ENCODE measurements around the gene VPS50. TPM values are rescaled to one million over a fixed set of nuclear protein-coding genes. Genes with fewer than 3 reads are reported as not detected.

Gene VPS50
- total RNA-seq, 3 donors from 2014 or later: 12.4 to 14.1 (median 13.6) TPM

DNA sequence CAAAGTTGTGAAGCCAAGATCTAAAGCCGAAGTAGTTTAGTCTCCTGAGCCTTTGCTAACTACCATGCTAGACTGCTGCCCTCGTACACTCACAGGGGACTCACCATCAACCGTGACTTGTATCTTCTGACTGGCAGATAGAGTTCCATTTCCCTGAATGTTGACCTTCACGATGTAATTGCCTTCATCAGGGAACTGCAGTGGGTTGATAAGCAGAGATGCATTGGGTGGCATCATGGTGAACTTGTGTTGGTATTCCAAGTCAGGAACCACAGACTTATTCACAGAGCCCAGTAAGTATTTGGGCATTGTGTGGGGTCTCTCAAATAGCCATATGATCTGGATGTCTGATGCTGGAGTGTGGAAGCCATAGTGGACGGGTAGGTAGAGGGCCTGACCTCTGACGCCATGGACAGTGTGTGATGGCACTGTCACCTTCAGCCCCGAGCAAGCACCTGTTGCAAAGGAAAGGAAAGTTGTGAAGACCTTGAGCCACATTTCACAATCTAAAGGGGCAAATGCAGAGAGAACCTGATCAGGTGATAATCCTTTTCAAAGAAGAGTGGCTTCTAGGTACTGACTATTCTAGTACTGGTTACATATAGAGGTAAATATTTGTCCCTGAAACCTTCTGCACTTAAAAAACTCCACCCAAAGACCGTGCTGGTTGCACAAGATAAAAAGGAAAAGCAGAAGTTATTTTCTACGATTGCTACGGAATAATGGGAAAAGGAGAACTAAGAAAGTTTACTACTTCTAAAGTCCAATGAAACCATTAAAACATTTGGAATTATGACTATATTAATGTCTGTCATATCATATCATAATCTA is 13.0 kb upstream of the VPS50 start:
- no peaks in the 10 kb centered on the region for H3K4me1 Mint-ChIP-seq (ENCODE audit: low read depth)
- peaks cover 27% of the 10 kb centered on the region for H3K27me3 Mint-ChIP-seq (ENCODE audit: low read depth)
- no peak for DNase-seq
- ATAC-seq: no peak
- no peaks in the 10 kb centered on the region for H3K9me3 Mint-ChIP-seq
- H3K36me3 Mint-ChIP-seq (ENCODE audit: insufficient read depth): no peaks in the 10 kb centered on the region
- no peak overlapping the region for H3K4me3 Mint-ChIP-seq

DNA sequence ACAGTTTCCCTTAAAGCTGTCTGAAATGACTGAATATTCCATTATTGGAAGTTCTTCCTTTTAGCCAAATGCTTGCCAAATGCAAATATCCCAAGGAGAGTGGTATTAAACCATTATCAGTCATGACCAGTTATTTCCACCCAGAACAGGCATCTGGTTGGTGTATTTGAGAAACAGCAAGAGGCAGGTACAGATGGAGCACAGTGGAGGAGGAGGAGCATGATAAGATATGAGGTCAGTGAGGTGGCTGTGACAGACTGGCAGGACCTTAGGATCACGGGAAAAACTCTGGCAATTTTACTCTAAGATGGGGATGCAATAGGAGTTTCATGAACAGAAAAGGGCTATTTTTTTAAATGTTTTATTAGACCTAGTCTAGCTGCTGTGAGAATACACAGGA is 12.3 kb upstream of the VPS50 start:
- Mint-ChIP-seq H3K36me3 (ENCODE audit: insufficient read depth) (no peaks in the 10 kb centered on the region), H3K27me3 (ENCODE audit: low read depth) (peaks cover 24% of the 10 kb centered on the region), H3K9me3 (no peaks in the 10 kb centered on the region), H3K4me3 (no peak overlapping the region), H3K4me1 (ENCODE audit: low read depth) (no peaks in the 10 kb centered on the region)
- ATAC-seq: no peak
- DNase-seq: no peak

DNA sequence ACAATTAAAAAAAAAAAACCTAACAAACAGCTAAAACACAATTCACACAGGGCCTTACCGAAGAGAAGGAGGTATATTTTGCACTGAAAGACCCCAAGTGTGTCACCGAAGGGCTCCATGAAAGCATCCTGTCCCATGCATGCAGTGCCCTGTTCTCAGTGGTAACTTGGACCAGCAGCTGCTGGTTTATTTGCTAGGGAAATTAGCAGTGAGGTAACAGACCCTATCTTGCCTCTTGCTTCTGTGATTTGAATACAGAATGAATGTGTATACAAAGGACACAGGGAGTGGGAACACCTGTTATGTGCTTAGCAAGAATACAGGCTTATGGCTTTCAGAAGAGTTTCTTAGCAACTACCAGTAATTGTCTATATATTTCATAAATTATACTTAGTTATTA is 5.9 kb upstream of the VPS50 start, which contains the start of gene HEPACAM2:
Gene HEPACAM2 (minus strand): TSS at position 160 of the 400 bp plus-strand sequence.
- Mint-ChIP-seq H3K36me3 (ENCODE audit: insufficient read depth) (no peaks in the 10 kb centered on the region), H3K9me3 (no peaks in the 10 kb centered on the region), H3K27me3 (ENCODE audit: low read depth) (no peaks in the 10 kb centered on the region)

DNA sequence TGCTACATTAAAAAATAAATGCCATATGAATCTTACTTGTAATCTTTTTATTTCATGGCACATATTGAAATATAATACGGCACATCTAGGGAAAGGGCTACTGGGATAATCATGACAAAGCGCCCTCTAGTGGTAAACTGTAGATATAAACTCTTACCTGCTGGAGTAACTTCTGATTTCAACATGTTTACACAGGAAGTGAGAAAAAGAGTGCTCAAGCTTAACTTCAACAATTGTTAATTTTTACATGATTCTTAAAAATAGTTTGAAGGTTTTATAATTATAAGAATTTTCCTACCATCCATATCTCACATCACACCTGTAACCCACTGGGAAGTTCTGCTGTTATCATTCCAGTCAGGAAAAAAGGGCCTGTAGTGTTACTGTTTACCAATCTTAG is 3.9 kb upstream of the VPS50 start:
- Mint-ChIP-seq H3K9me3 (no peaks in the 10 kb centered on the region), H3K27me3 (ENCODE audit: low read depth) (no peaks in the 10 kb centered on the region), H3K4me3 (no peak overlapping the region), H3K36me3 (ENCODE audit: insufficient read depth) (no peaks in the 10 kb centered on the region), H3K4me1 (ENCODE audit: low read depth) (peaks cover 12% of the 10 kb centered on the region)
- DNase-seq (no peak), ATAC-seq (no peak)

More for the DNA sequence above, 5.9 kb upstream of the VPS50 start, which contains the start of gene HEPACAM2:
- ATAC-seq: no peak
- DNase-seq: no peak
- Mint-ChIP-seq H3K4me3 (no peak within 1 kb of the TSS), H3K4me1 (ENCODE audit: low read depth) (peaks cover 6% of the 10 kb centered on the region)

DNA sequence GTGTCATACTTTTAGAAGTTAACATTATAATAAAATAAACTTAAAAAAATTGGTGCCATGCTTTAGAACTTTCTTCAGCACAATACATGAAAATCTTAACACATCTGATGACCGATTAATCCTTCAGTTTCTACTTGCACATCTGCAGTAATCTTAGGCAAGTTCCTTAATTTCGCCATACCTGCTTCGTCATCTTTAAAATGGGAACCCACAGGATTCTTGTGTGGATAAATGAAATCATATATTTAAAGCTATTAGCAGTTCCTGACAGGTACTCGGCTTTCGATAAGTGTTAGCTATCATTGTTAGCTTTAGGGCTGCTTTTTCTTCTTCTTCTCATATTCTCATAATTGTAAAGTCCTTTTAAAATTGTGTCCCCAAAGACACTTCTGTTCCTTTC is 907 bp upstream of the VPS50 start:
- Mint-ChIP-seq H3K4me3 (peak overlapping the region; percentile 92), H3K4me1 (ENCODE audit: low read depth) (peaks cover 12% of the 10 kb centered on the region), H3K36me3 (ENCODE audit: insufficient read depth) (no peaks in the 10 kb centered on the region), H3K27me3 (ENCODE audit: low read depth) (no peaks in the 10 kb centered on the region), H3K9me3 (no peaks in the 10 kb centered on the region)
- DNase-seq (no peak), ATAC-seq (no peak)

DNA sequence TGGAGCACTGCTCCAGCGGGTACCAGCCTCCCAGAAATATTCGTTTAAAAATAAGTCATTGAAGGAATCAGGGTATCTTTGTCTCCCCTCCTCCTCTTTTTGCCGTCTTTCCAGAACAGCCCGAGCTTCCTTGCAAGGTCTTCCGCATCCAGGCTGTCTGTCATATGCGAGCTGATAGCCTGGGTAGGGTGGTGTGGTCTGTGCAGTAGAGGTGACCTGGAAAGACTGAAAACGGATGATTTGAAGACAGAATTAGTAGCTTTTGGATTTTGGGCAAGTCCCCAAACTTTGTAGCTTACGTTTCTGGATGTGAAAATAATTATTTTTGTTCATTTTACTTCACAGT is 480 bp downstream of the VPS50 start:
- no peak for ATAC-seq
- Mint-ChIP-seq H3K4me1 (ENCODE audit: low read depth) (peaks cover 12% of the 10 kb centered on the region), H3K9me3 (no peaks in the 10 kb centered on the region), H3K4me3 (peak overlapping the region; percentile 92), H3K36me3 (ENCODE audit: insufficient read depth) (no peaks in the 10 kb centered on the region), H3K27me3 (ENCODE audit: low read depth) (no peaks in the 10 kb centered on the region)
- no peak for DNase-seq

DNA sequence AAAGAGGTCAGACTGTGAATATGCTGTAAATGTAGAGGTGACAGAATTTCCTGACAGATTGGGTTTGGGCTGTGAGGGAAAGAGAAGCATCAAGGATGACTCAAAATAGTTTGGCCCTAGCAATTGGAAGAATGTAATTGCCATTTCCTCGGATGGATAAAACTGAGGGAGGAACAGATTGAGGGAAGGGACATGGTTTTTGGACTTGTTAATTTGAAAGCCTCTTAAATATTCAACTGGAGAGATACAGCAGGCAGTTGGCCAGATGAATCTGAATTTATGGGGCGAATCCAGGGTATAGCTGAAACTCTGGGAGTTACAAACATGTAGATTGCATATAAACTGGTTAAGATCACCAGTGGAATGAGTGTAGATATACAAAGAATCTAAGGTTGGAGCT is 3.4 kb downstream of the VPS50 start:
- Mint-ChIP-seq H3K4me3 (no peak overlapping the region), H3K4me1 (ENCODE audit: low read depth) (peaks cover 9% of the 10 kb centered on the region), H3K36me3 (ENCODE audit: insufficient read depth) (peaks cover 3% of the 10 kb centered on the region), H3K27me3 (ENCODE audit: low read depth) (no peaks in the 10 kb centered on the region), H3K9me3 (no peaks in the 10 kb centered on the region)
- DNase-seq: no peak
- no peak for ATAC-seq

DNA sequence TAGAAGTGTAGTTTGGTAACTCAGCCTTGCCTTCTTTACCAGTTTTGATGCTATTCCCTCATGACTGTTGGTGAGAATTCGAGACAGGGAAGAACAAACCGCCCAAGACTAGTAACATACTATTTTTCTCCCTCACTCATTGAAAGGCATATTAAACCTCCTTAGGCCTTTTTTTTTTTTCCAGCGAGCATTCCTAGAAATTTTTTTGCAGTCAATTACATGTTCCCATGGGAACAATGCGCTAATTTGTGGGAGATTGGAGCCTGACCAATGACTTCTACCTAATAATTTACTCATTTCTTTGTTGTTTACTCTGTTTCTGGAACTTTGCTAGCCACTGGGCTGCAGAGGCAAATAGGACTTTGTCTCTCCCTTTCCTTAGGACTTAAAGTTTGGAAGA is 6.0 kb downstream of the VPS50 start:
- H3K9me3 Mint-ChIP-seq: no peaks in the 10 kb centered on the region
- DNase-seq (no peak), ATAC-seq (no peak)
- peaks cover 6% of the 10 kb centered on the region for H3K36me3 Mint-ChIP-seq (ENCODE audit: insufficient read depth)
- peaks cover 4% of the 10 kb centered on the region for H3K4me1 Mint-ChIP-seq (ENCODE audit: low read depth)
- no peaks in the 10 kb centered on the region for H3K27me3 Mint-ChIP-seq (ENCODE audit: low read depth)
- no peak overlapping the region for H3K4me3 Mint-ChIP-seq

DNA sequence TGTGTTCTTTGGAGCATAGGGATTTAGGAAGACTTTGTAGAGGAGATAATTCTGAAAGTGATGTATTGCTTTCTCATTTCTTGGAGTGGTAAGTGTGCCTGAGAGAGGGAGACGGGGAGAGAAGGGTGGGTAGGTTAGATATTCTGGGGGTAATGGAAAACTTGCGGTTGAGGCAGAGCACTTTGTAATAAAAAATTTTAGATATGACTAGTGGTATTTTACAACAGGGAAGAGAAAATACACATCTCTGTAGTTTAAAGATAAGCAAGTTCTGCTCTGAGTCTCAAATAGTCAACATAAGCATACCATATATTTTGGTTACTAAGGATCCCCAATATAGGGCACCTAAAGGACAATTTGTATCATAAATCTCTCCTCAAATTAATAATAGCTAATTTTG is 6.6 kb downstream of the VPS50 start:
- Mint-ChIP-seq H3K4me1 (ENCODE audit: low read depth) (peaks cover 4% of the 10 kb centered on the region), H3K4me3 (no peak overlapping the region), H3K9me3 (no peaks in the 10 kb centered on the region), H3K27me3 (ENCODE audit: low read depth) (no peaks in the 10 kb centered on the region), H3K36me3 (ENCODE audit: insufficient read depth) (peaks cover 6% of the 10 kb centered on the region)
- no peak for ATAC-seq
- no peak for DNase-seq

DNA sequence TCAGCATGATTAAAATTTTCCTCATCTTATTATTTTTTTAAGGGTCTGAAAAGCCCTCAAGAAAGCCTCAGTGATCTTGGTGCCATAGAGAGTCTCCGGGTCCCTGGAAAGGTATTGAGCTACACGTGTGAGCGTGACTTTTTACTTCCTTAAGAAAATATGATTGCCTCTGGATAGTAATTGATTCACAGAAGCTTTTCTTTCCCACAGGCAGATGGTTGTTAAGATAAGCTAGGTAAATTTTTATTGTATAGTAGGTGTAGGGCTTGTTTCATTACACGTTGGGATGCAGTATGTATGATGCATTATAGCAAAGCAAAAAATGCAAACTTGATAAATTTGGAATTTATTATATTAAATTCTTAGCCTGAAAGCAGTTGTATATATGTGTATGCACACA is 7.7 kb downstream of the VPS50 start:
- peaks cover 5% of the 10 kb centered on the region for H3K4me1 Mint-ChIP-seq (ENCODE audit: low read depth)
- no peaks in the 10 kb centered on the region for H3K27me3 Mint-ChIP-seq (ENCODE audit: low read depth)
- peaks cover 6% of the 10 kb centered on the region for H3K36me3 Mint-ChIP-seq (ENCODE audit: insufficient read depth)
- H3K4me3 Mint-ChIP-seq: no peak overlapping the region
- no peak for DNase-seq
- no peaks in the 10 kb centered on the region for H3K9me3 Mint-ChIP-seq
- ATAC-seq: no peak

DNA sequence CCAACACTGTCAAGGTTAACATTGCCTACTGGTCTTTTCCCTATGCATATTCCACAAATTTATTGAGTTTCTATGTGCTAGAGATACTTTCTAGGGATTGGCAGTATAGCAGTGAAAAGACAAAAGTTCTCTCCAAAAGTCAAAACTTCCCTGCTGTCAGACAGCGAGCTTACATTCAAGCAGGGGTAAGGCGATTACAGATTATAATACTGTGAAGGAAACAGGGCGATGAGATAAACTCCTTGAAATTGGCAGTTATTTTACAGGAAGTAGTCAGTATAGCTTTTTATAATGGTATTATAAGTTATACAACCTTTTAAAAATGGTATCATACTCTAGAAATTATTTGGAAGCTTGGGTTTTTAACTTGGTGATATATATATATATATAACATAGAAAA is 9.9 kb downstream of the VPS50 start:
- no peaks in the 10 kb centered on the region for H3K9me3 Mint-ChIP-seq
- peaks cover 13% of the 10 kb centered on the region for H3K4me1 Mint-ChIP-seq (ENCODE audit: low read depth)
- peaks cover 6% of the 10 kb centered on the region for H3K36me3 Mint-ChIP-seq (ENCODE audit: insufficient read depth)

DNA sequence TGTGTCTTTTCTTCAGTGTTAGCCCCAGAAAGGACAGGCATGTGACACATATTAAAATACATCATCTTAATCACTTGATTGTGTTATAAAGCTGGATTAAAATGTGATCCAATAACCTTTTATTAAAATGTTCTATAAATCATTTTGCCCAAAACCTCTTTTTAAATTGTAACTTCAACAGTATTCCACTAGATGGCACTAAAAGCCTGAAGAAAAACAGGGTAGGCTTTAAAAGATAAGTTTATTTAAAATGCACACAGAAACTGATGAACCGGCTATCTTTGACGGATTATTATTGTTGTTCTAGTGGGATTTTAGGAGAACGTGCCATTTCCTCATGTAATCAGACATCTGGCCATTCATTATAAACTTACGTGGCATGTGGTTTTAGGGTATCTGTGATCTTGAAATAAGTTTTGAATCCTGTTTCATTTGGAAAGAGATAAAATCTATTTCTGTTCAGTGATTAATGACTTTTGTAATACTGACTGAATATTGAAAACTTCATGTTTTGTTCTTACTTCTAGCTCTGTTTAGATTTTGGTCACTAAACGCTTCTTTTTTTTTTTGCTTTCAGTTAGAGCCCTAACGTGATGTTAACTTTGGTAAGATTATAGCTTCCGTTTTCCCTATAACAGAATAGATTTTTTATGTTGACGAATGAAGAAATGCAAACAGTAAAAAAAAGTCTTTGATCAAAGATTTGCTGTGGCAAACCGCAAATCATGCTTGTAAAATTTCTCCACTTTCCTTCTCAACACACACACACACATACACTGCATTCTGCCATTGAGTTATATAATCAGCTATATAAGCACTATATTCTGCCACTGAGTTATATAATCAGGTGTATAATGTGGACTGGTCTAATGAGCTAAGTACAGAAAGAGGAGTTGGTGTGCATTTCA is 13.6 kb downstream of the VPS50 start:
- Mint-ChIP-seq H3K4me3 (peak overlapping the region; percentile 47), H3K36me3 (ENCODE audit: insufficient read depth) (peaks cover 5% of the 10 kb centered on the region)

More for the DNA sequence above, 9.9 kb downstream of the VPS50 start:
- ATAC-seq (no peak), DNase-seq (no peak)
- Mint-ChIP-seq H3K27me3 (ENCODE audit: low read depth) (no peaks in the 10 kb centered on the region), H3K4me3 (no peak overlapping the region)

DNA sequence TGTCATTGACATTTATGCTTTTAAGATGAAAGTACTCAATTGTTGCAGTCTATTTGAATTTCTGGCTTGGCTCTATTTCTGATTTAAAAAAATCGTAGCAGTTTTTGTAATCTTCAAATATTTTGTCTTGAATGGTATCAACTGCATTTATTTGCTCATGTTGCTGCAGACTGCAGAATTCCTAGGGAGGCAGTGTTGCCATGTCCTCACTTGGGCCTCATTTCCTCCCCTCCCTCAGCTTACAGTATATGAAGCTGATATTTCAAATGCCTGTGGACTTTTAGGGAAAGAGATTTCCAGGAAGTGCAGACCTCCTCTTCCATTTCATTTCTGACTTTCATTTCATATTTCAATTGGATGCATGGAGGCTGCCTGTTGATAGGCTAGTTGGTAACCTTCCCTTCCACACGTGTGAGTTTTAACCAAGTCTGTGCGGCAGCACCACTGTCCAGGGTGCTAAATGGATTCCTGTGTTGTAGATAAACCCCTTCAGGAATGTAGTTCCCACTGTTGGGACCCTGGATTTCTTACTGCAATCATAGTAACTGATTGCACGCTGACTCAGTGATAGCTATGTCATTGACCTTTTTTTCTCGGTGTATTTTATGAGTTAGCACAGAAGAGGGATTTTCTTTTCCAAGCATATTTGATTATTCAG is 17.5 kb downstream of the VPS50 start:
- no peaks in the 10 kb centered on the region for H3K9me3 Mint-ChIP-seq
- no peaks in the 10 kb centered on the region for H3K27me3 Mint-ChIP-seq (ENCODE audit: low read depth)
- DNase-seq (no peak), ATAC-seq (no peak)
- peaks cover 9% of the 10 kb centered on the region for H3K36me3 Mint-ChIP-seq (ENCODE audit: insufficient read depth)
- H3K4me1 Mint-ChIP-seq (ENCODE audit: low read depth): peaks cover 9% of the 10 kb centered on the region
- no peak overlapping the region for H3K4me3 Mint-ChIP-seq

More for the DNA sequence above, 13.6 kb downstream of the VPS50 start:
- Mint-ChIP-seq H3K9me3 (no peaks in the 10 kb centered on the region), H3K4me1 (ENCODE audit: low read depth) (peaks cover 9% of the 10 kb centered on the region), H3K27me3 (ENCODE audit: low read depth) (no peaks in the 10 kb centered on the region)
- DNase-seq: no peak
- no peak for ATAC-seq

DNA sequence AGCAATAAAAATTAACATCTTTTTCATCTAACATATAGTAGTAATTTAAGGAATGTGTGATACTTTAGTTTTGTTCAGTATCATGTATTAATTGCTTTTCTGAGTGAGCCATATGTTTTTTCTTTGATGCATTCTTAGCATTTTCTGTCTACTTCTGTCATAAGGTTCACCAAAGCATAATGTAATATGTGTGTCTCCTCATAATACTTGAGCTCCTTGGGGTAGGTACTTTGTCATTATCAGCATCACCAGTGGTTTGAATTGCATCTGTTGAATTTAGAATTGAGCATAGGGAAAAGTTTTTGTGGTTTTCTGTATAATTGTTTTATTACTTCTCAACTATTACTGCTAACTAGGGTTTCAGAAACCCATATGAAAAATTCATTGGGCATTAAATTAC is 26.5 kb downstream of the VPS50 start:
- no peaks in the 10 kb centered on the region for H3K4me1 Mint-ChIP-seq (ENCODE audit: low read depth)
- H3K36me3 Mint-ChIP-seq (ENCODE audit: insufficient read depth): peaks cover 18% of the 10 kb centered on the region
- no peak for DNase-seq
- H3K27me3 Mint-ChIP-seq (ENCODE audit: low read depth): no peaks in the 10 kb centered on the region
- H3K9me3 Mint-ChIP-seq: no peaks in the 10 kb centered on the region
- ATAC-seq: no peak
- H3K4me3 Mint-ChIP-seq: no peak overlapping the region

All from activated T-cell treated with anti-CD3 and anti-CD28 coated beads, Interleukin-2, amount 50 U/mL, for 4 hours (primary cell).